KOPT-K1 (cell line): ENCODE data around the gene TTC22.

Experiments used
- H3K27ac ChIP-seq: fragments of 200-600 bp; sonication (generic); 2 replicates; pipeline ENCODE4 v1.5.1; 2016; ENCODE audit warnings: antibody characterized with exemption, mild to moderate bottlenecking, low read depth, low read length; ENCODE audit not compliant: poor library complexity, severe bottlenecking
- H3K36me3 ChIP-seq: fragments of 200-600 bp; sonication (generic); 2 replicates; pipeline ENCODE4 v1.5.1; 2017; ENCODE audit warnings: antibody characterized with exemption, mild to moderate bottlenecking, low read length, moderate library complexity; ENCODE audit not compliant: insufficient read depth
- H3K9me3 ChIP-seq: fragments of 200-600 bp; sonication (generic); 2 replicates; pipeline ENCODE4 v1.5.1; 2017; ENCODE audit warnings: antibody characterized with exemption, low read length, mild to moderate bottlenecking; ENCODE audit not compliant: insufficient read depth, poor library complexity, severe bottlenecking

The TTC22 gene

DNA sequence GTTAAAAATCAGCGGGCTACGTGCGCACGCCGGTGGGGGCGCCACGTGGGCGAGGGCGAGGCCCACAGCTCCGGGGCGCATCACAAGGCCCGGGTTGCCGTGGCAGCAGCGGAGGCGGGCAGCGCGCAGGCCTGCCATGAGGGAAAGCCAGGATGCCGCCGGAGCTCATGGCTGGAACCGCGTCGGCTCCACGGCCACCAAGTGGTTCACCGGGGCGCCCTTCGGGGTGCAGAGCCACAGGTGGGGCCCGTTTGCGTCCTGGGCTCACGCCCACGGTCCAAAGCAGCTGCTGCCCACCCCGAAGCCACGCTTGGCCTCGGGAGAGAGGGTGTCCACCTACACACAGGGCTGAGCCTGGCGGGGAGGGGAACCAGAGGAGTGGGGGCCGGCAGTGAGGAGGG is 4.9 kb upstream of the TTC22 start:
- Histone ChIP-seq H3K36me3 (no peaks in the 10 kb centered on the region), H3K9me3 (no peaks in the 10 kb centered on the region), H3K27ac (no peak overlapping the region)

DNA sequence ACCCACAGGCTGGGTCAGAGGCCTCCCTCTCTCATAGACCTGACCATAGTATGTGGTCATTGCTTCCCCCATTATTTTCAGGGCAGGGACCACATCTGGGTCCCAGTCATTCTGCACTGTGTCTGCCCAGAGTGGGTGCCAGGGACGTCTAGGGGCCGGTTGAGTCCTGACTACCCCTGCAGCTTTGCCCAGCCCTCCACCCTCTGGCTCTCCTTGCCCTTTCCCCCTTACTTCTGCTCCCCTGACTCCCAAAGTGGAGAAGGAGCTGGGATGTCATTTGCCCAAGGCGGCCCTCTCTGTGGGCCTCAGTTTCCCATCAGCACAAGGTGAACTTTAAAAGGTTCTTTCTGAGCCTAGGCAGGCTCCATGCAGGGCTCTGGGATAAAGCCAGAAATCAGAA is 4.3 kb upstream of the TTC22 start:
- Histone ChIP-seq H3K36me3 (no peaks in the 10 kb centered on the region), H3K9me3 (no peaks in the 10 kb centered on the region), H3K27ac (no peak overlapping the region)

DNA sequence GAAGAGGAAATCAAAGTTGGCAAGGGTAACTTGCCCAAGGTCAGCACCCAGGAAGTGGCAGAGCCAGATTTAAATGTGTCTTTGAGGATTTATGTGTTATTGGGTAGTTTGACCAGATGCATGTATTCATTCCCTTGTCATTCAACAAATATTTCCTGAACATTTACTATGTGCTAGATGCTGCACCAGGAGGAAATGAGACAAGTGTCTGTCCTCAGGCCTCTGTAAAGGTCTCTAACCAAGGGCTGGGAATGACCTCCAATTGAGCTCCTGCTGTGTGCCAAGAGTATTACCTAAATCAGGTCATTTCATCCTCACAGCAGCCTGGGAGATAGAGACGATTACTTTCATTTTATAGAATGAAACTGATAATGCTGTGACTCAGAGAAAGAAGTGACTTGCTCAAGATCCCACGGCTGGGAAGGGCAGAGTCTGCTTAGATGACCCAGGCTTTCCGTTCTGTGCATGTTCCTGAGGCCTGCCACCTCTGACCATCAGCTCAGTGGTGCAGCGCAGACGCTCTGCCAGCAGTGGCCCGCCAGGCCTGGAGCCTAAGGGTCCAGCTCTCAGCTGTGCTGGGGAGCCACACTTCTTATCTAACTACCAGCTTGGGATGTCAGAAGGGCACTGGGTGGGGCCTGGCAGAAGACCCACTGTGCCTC is 3.5 kb upstream of the TTC22 start:
- H3K27ac ChIP-seq = no peak overlapping the region
- H3K9me3 ChIP-seq = no peaks in the 10 kb centered on the region
- no peaks in the 10 kb centered on the region for H3K36me3 ChIP-seq

DNA sequence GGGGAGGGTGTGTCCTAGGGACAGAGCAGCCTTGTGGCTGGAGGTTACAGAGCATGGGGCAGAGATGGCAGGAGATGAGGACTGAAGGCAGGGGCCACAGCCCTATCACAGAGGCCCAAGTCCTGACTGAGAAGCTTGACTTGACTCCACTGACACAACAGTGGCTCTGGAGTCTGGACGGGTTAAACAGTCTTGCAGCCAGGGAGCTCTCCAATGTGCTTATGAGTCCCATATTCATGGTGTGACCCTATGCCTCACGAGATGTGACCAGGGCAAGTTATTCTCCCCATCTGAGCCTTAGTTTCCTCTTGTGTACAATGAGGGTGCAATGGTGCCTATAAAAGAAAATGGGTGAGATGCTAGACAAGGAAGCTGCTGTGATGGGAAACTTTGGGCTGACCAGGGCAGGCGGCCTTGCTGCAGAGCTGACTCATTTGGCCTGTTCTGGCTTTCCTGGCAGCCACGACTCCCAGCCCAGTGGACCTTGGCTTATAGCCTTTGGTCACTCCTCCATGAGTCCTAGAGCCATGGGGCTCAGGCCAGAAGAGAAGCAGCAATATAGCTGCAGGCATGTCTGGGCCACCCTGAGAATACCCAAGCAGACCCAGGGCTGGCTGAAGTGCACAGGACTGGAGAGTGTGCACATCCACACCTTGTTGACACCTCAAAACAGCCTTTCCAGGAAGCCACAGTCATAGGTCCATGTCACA is 2.8 kb upstream of the TTC22 start:
- H3K36me3 ChIP-seq = no peaks in the 10 kb centered on the region
- H3K27ac ChIP-seq = no peak overlapping the region
- H3K9me3 ChIP-seq = no peaks in the 10 kb centered on the region

DNA sequence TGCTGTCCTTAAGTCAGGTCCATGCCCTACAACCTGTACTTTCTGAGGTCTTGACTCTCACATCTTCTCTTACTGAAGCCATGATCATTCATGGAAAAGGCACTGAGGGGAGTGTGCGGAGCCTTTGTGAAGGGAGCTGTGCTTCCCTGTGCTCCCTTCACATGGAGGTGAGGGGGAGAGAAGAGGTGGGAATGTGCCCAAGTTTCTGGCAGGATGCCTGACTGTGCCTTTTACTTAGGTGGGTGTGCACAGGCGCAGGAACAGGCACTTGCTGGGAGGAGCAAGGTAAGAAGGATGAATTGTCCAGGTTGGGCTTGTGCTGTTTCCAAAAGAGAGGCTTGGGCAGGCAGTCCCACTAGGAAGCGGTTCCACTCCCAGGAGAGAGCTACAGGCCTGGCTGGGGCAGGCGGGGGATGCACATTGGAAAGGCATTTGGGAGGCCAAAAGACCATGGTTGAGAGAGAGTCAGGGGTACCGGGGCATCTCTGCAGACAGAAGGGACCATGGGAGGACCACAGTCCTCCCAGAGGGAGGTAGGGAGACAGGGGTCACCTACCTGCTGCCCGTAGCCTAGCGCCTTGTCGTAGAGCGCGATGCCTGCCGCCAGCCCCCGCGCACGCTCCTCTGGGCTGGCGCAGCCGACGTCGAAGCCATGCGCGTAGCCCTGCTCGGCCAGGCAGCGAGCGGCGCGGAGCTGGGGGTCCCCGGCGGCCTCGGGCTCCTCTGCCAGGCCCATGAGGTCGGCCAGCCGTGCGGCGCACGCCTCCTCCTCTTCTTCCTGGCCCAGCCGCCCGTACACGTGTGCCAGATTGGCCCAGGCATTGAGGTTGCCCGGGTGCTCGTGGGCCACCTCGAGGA is 853 bp downstream of the TTC22 start:
- peak overlapping the region; percentile 30 for H3K27ac ChIP-seq
- H3K9me3 ChIP-seq = no peaks in the 10 kb centered on the region
- H3K36me3 ChIP-seq = no peaks in the 10 kb centered on the region

DNA sequence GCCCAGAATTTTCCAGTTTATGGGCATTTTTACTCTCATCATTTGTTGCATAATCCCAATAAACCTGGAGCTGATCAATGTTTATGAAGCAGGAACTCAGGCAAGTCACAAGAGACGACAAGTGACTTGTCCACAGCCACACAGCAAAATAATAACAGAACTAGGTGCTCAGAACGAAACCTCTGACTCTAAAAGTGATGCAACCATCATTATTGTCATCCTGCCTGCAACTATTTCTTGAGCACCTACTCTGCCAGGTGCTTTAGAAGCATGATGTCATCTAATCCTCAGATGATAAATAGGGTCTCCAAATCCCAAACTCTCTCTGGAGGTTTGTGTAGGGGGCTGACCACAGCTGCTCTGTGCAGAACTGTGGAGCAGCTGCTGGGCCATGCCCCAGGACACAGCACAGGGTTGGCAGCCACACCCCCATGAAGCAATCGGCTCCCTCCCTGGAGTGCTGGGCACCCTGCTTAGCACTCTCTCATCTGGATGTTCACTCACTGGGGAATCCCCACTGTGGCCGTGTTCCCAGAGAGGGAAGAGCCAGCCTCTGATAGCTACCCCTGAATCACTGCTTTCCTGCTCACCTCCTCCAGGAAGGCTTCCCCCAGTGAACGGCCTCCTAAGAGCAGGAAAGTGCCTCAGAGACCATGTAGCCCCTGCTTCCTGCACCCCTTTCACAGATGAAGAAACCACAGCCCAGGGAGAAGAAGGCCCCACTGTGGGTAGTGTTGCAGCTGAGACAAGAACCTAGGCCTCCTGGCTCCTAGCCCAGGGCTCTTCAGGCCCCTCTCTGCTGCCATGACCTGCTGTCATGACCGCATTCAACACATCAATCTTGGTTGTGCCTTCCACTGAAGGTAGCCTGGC is 2.1 kb downstream of the TTC22 start:
- Histone ChIP-seq H3K9me3 (no peaks in the 10 kb centered on the region), H3K27ac (peak overlapping the region; percentile 30), H3K36me3 (no peaks in the 10 kb centered on the region)

DNA sequence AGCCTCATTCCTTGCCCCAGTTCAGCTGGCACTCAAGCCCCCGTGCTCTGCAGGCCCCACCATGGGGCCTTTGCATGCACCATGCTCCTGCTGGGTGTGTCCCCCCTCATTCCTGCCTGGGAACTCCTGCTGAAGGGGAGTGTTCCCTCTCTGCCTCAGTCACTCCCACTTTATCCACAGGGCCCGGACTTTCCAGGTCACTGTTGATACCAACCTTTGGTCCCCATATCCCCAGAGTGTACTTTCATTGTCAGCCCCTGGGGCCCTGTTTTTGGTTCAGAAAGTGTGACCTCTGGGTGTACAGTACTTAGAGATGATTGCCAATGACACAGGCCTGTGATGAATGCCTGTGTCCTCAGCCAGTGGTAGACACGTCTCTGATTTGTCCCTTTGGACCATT is 2.9 kb downstream of the TTC22 start:
- Histone ChIP-seq H3K27ac (no peak overlapping the region), H3K36me3 (no peaks in the 10 kb centered on the region), H3K9me3 (no peaks in the 10 kb centered on the region)

DNA sequence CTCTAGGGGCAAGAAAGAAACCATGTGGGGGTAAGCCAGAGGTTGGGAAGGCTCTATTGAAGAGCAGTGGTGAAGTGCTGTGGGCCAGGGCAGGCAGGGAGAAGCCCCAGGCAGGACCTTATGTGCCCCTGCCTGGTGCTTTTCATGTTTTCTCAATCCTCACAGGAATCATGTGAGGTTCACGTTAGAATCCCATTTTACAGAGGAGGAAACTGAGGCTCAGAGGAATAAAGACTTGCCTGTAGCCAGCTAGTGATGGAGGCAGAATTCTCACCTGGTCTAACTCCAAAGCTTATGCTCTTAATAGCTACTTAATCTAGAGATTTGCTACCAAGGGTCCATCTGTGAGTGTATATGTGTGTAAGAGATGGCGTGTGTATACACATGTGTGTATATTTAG is 4.2 kb downstream of the TTC22 start:
- Histone ChIP-seq H3K27ac (no peak overlapping the region), H3K36me3 (no peaks in the 10 kb centered on the region), H3K9me3 (peaks cover 3% of the 10 kb centered on the region)

DNA sequence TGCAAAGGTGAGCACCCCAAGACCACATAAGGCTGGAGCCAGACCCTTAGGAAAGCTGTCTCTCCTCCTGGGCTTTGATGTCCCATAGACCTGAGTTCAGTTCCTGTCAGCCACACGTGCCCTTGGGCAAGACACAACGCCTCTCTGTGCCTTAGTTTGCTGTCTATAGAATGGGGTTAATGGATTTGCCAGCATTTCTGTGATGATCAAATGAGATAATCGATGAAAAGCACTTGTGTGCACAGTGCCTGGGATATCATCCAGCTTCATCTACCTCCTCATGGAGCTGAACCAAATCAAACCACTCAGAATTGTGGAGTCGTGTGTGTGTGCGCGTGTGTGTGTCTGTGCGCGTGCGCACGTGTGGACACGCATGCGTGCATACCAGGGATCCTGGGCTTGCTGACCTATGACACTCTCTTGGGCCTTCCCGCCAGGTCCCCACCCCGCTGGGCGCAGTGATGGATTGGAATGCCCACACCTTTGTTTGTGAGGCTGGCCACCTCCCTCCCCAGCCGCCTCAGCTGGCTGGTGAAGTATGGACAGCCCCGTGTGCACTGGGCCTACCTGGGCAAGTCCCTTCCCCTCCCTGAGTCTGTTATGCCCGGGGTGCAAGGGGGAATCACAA is 5.2 kb downstream of the TTC22 start:
- Histone ChIP-seq H3K27ac (no peak overlapping the region), H3K9me3 (peaks cover 5% of the 10 kb centered on the region), H3K36me3 (no peaks in the 10 kb centered on the region)

DNA sequence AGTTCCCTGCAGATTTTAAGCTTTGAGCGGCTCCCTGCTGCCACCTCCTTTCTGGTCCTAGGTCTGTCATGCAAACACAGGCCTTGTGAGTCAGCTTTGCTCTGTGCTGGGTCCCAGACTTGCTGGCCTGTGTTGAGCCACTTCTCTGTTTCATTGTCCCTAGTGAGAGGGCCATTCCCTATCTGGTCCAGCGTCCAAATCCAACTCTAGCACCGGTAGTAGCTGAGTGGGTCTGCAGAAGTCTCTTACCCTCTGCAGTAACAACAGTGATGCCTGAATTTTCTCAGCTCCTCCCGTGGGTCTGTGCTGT is 5.8 kb downstream of the TTC22 start:
- Histone ChIP-seq H3K9me3 (peaks cover 5% of the 10 kb centered on the region), H3K36me3 (no peaks in the 10 kb centered on the region), H3K27ac (no peak overlapping the region)

DNA sequence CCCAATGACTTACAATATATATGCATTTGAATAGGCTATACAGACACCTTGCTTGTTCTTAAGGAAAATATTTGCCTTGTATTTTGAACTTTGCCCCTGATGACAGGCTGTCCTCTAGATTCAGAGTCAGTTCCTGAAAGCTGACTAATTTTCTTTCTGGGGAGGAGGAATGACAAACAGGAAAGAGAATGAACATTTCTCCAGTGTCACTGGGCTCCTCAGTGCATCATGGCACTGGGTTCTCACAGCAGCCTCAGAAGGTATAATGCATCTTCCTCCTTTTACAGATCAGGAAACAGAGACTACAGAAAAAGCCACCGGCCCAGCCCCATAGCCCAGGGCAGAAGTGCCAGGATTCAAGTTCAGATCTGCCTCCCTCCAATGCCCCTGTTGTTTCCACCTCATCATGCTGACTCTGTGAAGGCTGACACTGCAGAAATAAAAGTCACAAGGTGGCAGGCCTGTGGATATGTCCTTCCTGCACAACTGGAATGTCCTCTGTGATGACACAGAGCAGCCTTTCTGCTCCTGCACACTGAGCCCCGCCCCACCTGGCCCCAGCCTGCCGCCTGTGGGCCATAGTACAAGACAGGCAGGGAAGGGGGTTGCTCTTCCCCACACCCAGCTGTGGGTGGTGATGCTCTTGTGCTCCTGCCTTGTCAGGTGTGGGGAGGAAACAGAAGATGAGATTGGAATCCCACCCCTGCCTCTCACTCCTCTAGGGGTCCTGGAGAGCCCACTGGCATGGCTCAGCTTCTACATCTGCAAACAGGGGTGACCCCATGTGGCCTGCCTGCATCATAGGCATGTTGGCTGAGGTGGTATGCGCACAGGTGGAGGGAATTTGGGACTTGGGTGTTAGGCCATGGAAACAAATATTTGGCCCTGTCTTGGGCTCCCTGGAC is 6.4 kb downstream of the TTC22 start:
- H3K27ac ChIP-seq = no peak overlapping the region
- H3K9me3 ChIP-seq = peaks cover 5% of the 10 kb centered on the region
- H3K36me3 ChIP-seq = no peaks in the 10 kb centered on the region

DNA sequence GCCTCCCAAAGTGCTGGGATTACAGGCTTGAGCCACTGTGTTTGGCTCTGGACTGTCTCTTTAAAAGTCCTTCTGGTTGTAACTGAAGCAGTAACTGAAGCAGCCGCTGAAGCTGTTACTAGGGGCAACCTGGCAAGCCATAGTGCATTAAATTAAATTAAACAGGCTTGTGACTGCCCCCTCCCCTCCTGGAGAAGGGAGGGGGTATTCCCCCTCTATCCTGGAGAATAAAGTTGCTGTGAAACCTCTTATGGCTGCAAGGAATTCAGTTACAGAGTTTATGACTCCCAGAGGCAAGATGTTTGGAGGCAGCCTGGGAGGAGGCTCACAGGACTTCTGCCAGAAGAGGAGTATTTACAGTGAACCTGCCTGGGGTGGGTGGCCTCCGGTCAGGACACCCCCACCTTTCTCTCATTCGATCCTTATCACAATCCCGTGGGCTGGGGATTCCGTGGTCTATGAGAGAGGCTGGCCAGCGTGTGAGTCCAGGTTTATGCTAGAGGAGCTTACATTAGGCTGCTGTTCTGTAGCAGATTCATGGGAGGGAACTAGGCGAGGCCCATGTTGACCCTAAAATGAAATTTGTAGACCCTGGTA is 8.3 kb downstream of the TTC22 start:
- Histone ChIP-seq H3K9me3 (peaks cover 5% of the 10 kb centered on the region), H3K27ac (no peak overlapping the region), H3K36me3 (no peaks in the 10 kb centered on the region)

DNA sequence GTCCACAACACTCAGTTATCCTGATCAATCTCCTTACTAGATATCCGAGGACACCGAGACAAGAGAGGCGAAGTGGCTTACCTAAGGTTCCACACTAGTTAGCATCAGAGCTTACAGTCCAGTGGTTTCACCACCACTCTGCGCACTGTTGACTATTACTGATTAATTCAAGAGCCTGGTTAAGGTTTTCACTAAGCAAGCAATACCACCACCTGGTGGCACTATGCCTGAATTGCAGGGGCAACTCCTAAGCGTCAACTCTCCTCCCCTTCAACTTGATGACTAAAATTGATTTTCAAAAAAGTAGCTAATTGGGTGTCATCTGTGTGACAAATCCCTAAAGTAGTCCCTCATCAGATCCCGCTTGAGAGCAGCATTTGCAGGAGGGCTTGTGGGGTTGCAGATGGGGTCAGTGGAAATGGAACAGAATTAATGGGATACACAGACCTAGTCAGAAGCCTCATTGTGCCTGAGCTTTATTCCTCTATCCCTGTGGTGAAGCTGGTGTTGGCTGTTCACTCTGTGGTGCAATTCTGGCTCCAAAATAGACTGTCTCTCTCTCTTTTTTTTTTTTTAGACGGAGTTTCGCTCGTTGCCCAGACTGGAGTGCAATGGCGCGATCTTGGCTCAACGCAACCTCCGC is 9.1 kb downstream of the TTC22 start:
- no peaks in the 10 kb centered on the region for H3K36me3 ChIP-seq
- H3K9me3 ChIP-seq = peaks cover 5% of the 10 kb centered on the region
- H3K27ac ChIP-seq = no peak overlapping the region
